NCI-H2171 (cell line): Measurements from ENCODE around the gene YIPF7.

Source experiments
- DNase-seq: peaks from one replicate; lab custom pipeline; 2025; lab: John Stamatoyannopoulos, UW

Gene YIPF7

GRCh38 chr4:44623676-44624075 lies 27.7 kb downstream of the YIPF7 start:
- DNase-seq, result no peak

DNA sequence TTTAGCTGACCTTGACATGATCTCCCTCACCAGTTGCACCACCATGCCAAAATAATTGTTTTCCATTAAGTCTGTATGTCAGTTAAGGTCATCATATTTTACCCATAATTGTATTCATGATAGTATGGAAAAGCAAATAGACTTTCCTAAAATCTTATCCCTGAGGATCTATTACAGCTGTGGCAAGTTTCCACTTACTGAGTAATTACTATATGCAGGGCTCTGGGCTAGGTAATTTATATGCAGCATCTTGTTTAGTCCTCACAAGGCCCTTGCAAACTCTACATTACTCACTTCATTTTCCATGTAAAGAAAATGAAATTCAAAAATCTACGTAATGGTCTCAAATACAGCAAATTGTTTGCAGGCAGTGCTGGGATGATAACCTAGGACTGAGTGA lies 34.8 kb downstream of the YIPF7 start:
- DNase-seq, result no peak

DNA sequence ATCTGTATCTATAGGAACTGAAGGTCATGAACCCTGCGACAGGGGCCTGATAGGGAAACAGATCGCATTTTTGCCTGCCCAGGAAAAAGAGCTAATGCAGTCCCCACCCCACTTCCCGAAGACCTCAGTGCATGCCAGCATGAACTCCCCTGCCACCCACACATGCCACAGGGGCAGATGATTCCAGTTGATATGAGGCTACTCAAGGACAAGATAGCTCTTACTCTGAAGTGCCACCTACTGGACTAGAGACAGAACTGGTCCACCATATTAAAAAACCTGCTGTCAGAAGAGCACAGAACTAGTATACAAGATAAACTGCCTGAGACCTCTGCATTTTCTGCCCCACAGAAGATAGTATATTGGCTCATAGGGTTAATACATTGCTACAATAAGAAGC lies 68.0 kb downstream of the YIPF7 start:
- no peak for DNase-seq

- no peak for DNase-seq
These were observed 71.2 kb downstream of the YIPF7 start for GRCh38 chr4:44580231-44580630.

DNA sequence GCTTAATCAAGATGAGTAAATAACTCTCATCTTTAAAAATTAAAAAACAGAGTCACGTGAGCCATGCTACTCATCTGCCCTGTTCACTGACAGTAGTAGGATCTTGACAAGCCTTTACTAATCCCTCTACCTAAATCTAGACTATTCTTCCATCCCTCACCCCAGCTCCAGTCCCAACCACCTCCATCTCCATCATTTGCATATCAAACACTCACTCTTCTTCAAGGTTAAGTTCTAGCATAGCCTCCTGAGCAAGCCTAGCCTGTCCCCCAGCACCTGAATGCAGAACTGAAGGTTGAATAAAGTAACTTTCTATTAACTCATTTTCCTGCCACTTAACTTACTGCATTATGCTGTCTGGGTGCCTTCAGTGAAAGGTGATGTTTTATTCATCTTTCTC lies 72.5 kb downstream of the YIPF7 start:
- DNase-seq, result no peak
